HG02938 (cell line): ENCODE results near the gene GPR137.
"Not testable (repeated sequence)": the region's sequence is repeated elsewhere in the genome, so short reads cannot be mapped to it uniquely, and the experiment has no call there.

Experiments used
- ATAC-seq: cut with Tn5 transposase; IDR thresholded peaks from one replicate; pipeline ENCODE4 v1.9.1; 2021; ENCODE audit warnings: mild to moderate bottlenecking, moderate library complexity; ENCODE audit not compliant: unreplicated experiment

The GPR137 gene

GRCh38 chr11:64316672-64317324 is 31.1 kb downstream of the GPR137 start:
- no peak for ATAC-seq

GRCh38 chr11:64317325-64317960 is 31.8 kb downstream of the GPR137 start, which contains the start of gene TRMT112:
TSS of gene TRMT112 (minus strand) at chr11:64317559. CDS start at chr11:64317526, 33 bp downstream.
- peak; percentile 64 for ATAC-seq

- peak; percentile 64 for ATAC-seq
Observed at GRCh38 chr11:64317961-64318765, 32.5 kb downstream of the GPR137 start, which contains the start of gene PRDX5. TSS of gene PRDX5 (plus strand) at chr11:64318121. CDS start at chr11:64318216, 95 bp downstream.

GRCh38 chr11:64318766-64319761 is 33.4 kb downstream of the GPR137 start:
- ATAC-seq: no peak

DNA sequence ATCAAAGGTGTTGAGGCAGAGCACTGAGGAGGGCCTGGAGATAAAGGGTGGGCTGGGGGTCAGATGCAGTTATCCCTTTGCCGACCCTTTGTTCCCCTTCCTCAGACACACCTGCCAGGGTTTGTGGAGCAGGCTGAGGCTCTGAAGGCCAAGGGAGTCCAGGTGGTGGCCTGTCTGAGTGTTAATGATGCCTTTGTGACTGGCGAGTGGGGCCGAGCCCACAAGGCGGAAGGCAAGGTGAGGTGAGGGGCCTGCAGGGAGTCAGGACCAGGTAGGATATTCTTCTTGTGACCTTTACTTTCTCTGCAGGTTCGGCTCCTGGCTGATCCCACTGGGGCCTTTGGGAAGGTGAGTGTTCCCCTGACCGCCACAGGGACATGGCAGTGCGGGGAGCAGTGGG is 34.9 kb downstream of the GPR137 start:
- ATAC-seq: no peak

DNA sequence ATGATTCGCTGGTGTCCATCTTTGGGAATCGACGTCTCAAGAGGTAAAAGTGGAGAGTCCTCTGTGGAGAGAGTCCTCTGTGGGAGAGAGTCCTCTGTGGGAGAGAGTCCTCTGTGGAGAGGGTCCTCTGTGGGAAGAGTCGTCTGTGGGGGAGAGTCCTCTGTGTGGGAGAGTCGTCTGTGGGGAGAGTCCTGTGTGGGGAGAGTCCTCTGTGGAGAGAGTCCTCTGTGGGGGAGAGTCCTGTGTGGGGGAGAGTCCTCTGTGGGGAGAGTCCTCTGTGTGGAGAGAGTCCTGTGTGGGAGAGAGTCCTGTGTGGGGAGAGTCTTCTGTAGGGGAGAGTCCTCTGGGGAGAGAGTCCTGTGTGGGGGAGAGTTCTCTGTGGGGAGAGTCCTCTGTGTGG is 35.4 kb downstream of the GPR137 start:
- ATAC-seq: no peak

DNA sequence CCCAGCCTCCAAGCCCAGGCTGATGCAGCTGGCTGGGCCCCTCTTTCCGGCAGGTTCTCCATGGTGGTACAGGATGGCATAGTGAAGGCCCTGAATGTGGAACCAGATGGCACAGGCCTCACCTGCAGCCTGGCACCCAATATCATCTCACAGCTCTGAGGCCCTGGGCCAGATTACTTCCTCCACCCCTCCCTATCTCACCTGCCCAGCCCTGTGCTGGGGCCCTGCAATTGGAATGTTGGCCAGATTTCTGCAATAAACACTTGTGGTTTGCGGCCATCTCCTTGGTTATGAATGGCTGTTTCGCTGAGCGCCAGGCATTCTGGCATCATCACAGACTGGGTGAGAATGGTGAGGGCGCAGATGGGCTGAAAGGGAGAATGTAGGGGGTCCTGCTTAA is 35.9 kb downstream of the GPR137 start:
- no peak for ATAC-seq

- ATAC-seq: no peak
Observed at GRCh38 chr11:64322925-64323260, 37.2 kb downstream of the GPR137 start.

DNA sequence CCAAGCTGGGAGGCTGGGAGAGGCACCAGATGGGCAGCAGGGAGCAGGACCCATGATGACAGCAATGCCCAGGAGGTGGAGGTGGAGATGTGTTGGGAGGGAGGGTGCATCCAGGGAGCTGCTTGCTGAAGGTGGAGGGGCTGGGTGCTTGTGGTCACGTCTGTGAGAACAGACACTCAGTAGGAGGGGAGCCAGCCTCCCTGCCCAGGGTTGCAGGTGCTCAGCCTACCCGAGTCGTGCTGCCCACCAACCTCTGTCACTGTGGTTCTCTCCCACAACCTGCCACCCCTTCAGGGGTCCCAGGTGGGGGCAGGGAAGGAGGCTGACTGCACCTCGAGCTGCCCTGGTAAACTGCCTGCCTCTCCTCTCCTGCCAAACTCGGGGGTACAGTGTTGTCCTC is 37.7 kb downstream of the GPR137 start:
- no peak for ATAC-seq

GRCh38 chr11:64323984-64324383 is 38.3 kb downstream of the GPR137 start:
- not testable (repeated sequence) for ATAC-seq

DNA sequence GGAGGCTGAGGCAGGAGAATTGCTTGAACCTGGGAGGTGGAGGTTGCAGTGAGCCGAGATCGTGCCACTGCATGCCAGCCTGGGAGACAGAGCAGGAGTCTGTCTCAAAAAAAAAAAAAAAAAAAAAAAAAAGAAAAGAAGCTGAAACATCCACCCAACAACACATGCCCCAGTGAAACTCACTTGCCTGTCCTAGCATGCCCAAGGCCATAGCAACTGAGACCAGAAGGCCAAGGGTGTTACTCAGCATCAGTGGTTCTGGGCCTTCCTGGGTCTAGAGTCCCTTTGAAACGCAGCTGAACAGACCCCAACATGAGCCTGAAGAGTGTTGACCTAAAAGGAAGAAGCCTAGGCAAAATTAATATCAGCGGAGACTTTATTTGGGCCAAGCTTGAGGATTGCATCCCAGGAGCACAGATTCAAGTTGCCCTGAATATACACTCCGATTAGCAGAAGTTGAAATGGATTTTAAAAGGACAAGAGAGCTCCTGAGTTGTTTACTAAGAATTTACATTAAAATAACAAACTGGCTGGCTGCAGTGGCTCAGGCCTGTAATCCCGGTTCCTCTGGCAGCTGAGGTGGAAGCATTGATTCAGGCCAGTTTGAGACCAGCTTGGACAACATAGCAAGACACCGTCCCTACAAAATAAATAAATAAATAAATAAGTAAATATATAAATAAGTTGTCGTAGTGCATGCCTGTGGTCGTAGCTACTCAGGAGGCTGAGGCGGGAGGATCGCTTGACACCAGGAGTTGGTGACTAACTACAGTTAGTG is 39.2 kb downstream of the GPR137 start:
- ATAC-seq: no peak

DNA sequence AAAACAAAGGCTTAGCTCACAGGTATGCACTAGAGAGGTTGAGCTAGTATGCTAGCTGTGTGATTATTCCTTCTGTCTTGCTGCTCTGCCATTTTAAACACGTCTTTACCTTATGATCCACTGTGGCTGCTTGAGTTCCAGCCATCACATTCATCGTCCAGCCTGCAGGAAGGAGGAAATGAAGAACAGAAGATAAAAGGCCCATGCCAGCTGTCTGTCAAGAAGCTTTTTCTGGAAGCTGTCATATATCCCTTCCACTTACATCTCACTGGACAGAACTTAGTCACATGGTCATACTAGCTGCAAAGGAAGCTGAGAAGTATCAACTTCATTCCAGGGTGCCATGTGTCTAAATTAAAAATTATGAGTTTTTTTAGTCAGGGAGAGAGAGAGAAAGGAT is 41.7 kb downstream of the GPR137 start:
- ATAC-seq: no peak

DNA sequence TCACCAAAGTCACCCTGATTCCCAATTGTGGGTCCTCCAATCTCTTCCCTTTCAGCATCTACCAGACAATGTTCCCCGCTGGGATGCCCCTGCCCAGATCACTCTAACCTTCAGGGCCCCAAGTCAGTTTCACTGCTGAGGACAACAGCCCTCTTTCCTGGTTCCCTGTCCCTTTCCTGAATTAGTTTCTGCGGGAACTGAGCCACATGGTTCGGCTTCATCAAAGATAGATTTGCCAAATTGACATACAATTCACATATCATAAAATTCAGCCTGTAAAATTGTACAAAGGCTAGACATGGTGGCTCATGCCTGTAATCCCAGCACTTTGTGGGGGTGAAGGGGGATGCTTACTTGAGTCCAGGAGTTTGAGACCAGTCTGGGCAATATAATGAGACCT is 42.3 kb downstream of the GPR137 start:
- ATAC-seq: no peak

- ATAC-seq: no peak
Observed at GRCh38 chr11:64330888-64331287, 45.2 kb downstream of the GPR137 start.

DNA sequence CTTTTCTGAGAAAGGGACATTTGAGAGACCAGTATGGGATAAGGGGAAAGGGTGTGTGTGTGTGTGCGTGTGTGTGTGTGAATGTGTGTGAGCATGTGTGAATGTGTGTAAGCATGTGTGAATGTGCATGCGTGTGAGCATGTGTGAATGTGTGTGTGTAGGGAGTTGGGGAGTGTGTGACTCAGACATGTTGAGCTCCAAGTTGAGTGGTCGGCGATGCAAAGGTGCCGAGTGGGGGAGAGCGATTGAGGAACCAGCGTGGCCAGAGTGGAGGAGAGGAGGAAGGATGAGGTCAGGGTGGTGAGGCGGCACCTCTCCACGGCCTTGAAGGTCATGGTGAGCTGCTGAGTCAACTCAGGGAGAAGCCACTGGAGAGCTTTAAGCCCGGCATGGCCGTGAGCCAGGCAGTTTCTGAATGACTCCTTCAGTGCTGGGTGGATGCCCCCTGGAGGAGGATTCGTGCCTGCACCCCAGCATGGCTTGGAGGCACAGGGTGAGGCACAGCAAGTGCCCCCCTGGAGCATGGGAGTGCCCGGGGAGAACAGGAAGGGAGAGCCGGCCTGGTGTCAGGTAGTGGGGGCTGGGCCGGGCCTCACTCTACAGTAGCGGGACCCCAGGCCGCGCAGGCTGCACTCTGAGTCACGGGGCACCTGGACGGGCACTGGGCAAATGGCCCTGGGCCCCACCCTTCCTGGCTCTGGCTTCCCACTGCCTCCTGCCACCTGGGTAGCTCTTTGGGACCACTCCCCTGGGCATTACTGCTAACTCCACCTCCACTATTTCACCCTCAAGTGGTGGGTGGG is 46.1 kb downstream of the GPR137 start:
- no peak for ATAC-seq

DNA sequence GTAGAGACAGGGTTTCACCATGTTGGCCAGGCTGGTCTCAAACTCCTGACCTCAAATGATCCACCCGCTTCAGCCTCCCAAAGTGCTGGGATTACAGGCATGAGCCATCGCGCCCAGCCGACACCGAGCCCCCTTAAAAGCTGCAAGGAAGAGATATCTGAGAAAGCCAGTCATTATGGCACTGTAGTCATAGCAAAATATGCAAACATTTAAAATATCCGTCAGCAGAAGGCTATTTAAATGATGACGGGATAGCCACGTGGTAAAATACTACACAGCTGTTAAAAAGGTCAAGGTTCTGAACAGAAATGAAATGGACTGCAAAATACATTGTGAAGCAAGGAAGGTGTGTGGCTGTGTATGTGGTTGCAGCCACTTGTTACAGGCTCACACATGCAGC is 47.9 kb downstream of the GPR137 start:
- ATAC-seq: no peak

GRCh38 chr11:64334764-64335735 is 49.4 kb downstream of the GPR137 start:
- ATAC-seq: peak; percentile 77
